Activated CD8-positive, alpha-beta memory T cell treated with anti-CD3 and anti-CD28 coated beads for 4 hours (primary cell): ENCODE data around the gene CAVIN1.
"Not testable (repeated sequence)": the region's sequence is repeated elsewhere in the genome, so short reads cannot be mapped to it uniquely, and the experiment has no call there.

Experiments
- DNase-seq, 2 donors: peaks; one replicate each; pipeline ENCODE4 v3.0.0-alpha.2; 2020; ENCODE audit warnings: low read depth in 2 of 2

CAVIN1 gene

DNA sequence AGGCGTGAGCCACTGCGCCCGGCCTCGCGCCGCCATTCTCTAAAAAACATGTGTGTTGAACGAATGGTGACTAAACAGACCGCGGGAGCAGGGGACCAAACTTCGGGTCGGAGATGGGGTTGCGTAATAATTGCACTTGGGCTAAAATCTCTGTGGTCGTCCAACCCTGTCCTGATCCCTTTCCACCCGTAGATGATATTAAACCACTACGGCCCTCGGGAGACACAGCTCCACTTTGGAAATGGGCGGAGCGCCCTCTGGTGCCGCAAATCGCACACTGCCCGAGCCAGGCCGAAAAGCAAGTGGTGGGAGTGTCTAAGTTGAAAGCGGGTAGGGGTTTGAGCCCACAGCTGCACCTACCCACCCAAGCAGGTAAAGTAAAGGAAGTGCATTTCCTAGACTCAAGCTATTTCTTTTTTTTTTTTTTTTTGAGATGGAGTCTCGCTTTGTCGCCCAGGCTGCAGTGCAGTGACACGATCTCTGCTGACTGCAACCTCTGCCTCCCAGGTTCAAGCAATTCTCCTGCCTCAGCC is 17.0 kb downstream of the CAVIN1 start:
- peak; percentile 63 to 67 for DNase-seq

DNA sequence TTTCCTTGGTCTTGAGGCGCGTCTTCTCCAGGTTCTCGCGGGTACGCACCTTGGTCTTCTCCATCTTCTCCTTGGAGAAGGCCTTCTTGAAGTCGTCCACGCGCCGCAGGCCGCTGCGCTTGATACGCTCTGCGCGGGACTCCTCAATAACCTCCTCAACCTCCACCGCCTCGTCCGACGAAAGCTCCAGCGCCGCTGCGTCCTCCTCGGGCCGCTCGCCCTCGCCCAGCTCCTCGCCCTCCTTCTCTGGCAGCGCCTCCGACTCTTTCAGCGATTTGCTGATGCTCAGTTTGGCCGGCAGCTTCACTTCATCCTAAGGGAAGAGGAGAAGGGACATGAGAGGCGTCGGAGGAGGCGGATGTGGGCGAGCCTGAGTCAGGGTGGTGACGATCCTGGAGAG is 18.0 kb downstream of the CAVIN1 start:
- no peak for DNase-seq

DNA sequence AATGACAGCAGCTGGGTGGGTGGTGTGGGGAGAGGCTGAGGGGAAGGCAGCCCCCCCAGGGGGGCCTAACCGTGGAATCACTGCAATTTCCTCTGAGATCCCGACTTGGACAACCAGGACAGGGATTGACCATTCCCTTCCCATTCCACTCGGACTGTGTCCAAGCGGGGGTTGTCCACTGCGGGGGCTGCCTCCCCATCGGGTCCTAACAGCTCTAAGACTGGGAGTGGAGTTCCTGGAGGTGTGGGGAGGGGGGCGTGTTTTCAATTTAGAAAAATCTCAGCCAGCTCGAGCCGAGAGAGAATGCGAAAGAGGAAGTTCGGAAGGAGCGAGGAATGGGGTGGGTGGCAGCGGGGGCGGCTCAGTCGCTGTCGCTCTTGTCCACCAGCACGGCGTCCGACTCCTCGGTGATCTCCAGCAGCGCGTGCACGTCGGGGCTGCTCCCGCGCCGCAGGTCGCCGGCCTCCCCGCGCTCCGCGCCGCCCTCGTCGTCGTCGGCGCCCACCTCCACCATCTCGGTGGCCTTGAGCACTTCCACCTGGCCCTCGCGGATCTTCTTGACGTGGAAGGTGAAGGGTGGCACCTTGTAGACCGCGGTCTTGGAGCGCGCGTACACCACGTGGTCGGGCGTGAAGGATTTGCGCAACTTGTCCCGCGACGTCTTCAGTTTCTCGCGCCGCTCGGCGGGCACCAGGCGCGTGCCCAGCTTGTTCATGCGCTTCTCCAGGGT is 18.6 kb downstream of the CAVIN1 start:
- DNase-seq: no peak

DNA sequence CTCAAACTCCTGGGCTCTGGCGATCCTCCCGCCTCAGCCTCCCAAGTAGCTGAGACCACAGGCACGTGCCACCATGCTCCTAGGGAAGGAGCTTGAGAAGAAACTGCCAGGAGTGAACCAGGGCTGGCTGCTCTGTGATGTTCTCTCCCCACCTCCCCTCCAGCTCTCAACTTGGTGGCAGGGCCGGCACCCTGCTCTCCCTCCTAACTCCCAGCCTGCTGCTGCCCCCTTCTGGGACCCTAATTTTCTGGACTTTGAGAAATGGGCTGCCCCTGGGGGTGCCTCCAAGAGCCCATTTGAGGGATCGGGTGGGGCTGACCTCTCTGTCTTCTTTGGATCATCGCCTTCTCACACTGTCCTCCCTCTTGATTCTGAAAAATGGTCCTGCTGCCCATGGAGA is 19.9 kb downstream of the CAVIN1 start:
- DNase-seq: peak in 1 of 2 donors; percentile 33

DNA sequence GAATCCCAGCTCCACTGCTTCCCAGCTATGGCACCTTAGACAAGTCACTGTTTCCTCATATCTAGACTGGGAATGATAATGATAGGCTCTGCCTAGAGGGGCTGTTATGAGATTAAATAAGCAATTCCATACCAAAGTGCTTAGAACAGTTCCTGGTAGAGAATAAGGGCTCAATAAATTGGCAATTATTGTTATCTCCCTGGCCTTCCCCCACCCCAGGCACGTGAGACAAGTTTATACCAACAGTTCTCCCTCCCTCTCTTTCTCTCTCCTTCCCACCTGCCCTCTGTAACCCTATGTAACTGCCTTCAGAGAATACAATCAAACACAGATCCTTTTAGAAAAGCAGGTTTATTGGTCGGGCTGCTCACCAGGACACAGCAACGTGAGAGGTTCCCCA is 20.9 kb downstream of the CAVIN1 start:
- no peak for DNase-seq

DNA sequence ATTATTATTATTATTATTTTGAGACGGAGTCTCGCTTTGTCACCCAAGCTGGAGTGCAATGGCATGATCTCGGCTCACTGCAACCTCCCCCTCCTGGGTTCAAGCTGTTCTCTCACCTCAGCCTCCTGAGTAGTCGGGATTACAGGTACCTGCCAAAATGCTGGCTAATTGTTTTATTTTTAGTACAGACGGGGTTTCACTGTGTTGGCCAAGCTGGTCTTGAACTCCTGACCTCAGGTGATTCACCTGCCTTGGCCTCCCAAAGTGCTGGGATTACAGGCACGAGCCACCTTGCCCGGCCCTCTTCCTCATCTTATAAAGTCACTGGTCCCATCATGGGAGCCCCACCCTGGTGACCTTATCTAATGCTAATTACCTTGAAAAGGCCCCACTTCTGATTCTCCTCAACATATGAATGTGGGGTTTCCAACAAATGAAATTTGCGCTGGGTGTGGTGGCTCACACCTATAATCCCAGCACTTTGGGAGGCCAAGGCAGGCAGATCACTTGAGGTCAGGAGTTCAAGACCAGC is 22.1 kb downstream of the CAVIN1 start:
- DNase-seq: not testable (repeated sequence)

DNA sequence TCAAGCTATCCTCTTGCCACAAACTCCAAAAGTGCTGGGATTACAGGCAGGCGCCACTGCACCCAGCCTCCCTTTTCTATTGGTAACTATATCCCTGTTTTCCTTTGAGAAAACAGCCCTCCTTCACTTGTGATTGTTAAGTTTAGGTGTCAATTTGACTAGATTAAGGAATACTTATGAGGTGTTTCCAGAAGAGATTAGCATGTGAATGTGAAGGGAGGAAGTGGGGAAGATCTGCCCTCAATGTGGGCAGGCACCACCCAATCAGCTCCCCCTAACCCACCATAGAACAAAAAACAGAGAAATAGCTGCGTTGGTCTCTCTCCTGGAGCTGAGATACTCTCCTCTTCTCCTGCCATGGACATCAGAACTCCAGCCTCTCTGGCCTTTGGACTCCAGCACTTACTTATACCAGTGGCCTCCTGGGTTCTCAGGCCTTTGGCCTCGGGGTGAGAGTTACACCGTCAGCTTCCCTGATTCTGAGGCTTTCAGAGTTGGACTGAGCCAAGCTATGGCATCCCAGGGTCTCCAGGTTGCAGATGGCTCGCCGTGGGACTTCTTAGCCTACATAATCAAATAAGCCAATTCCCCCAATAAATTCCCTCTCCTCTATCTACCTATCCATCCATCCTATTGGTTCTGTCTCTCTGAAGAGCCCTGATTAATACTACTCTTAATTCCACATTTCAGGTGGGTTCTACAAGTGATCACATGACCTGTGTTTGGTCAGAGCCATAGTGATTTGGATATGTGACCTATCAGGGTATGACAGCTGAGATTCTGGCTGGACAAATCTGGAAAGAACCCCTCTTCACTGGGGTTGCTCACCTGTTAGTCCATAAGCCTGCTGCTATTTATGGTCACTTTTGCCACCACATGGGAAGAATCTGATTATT is 22.9 kb downstream of the CAVIN1 start:
- DNase-seq: no peak

DNA sequence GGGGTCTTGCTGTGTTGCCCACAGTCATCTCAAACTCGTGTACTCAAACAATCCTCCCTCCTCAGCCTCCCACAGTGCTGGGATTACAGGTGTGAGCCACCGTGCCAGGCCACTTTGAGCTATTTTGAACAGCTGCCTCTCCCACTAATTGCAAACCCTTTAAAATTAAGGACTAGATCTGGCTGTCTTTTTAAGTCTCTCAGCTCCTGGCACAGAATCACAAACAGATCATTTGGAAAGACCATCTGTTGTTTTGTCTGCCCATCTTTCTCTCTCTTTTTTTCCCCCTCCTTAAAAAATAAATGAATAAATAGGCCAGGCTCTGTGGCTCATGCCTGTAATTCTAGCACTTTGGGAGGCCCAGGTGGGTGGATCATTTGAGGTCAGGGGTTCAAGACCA is 23.9 kb downstream of the CAVIN1 start:
- no peak for DNase-seq

DNA sequence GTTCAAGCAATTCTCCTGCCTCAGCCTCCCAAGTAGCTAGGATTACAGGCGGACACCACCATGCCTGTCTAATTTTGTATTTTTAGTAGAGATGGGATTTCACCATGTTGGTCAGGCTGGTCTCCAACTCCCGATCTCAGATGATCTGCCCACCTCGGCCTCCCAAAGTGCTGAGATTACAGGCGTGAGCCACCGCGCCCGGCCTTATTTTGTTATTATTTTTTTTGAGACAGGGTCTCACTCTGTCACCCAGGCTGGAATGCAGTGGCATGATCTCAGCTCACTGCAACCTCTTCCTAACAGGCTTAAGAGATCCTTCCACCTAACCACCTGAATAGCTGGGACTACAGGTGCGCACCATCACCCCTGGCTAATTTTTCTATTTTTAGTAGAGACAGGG is 27.5 kb downstream of the CAVIN1 start:
- DNase-seq: not testable (repeated sequence)

DNA sequence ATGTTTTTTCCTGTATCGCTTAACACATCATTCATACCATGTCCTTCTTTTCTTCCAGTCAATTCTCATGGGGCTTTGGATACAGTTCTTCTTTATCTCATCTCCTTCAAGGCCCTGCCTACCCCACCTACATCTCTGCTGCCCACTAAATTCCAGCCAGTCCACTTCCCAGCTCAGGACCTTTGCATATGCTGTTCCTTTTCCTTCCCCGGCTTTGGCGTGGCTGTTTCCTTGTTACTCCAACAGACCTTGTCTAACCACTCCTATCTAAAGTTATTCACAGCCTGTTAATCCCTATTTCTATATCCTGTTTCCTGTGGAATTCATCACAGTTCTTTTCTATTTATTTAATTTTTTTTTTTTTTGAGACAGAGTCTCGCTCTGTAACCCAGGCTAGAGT is 28.2 kb downstream of the CAVIN1 start:
- no peak for DNase-seq

DNA sequence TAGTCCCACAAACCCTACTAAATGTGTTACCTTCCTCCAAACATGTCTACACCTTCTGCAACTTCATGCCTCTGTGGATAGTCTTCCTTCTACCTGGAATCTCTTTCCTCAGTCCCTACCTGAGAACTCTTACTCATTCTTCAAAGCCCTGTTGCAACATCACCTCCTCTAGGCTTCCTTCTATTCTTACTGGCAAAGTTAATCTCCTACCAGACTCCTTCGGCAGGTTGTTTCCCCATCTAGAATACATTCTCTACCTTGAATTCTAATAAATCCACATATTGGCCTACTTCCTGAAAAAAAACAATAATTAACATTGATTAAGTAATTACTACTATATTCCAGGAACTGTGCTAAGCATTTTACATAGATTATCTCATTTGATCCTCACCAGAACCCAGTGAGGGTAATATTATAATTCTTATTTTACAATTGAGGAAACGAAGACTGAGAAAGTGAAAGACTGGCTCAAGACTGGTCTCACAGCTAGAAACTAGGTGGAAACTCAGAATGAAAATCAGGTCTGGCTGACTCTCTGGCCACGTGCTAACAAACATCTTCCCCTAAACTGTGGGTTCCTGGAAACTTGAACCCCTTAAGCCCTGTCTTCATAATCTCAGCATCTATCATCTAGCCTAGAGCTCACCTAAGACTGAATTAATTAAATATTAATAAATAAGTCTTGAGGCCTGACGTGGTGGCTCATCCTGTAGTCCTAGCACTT is 30.2 kb downstream of the CAVIN1 start:
- no peak for DNase-seq

DNA sequence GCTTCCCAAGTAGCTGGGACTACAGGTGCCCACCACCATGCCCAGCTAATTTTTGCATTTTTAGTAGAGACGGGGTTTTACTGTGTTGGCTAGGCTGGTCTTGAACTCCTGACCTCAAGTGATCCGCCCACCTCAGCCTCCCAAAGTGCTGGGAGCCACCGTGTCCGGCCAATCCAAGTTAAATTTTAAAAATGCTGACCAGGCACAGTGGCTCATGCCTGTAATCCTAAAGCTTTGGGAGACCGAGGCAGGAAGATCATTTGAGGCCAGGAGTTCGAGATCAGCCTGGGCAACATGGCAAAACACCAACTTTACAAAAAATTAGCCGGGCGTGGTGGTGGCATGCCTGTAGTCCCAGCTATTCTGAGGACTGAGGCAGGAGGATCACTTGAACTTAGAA is 31.6 kb downstream of the CAVIN1 start:
- not testable (repeated sequence) for DNase-seq

DNA sequence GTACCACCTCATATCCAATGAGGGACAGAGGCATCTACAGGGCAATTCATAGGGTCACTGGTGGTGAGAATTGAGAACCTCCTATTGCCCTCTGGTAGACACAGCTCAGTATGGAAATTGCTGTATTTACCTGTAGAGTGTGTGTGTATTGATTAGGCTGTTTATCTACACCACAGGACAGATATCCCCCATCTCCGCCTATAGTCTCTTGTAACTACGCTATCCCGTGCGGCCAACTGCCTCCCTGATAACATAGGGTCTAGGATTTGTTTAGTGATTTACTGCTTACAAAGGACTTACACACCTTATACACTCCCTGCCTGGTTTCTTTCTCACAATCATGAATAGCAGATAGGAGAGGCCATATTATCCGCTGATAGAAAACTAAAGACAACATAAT is 33.2 kb downstream of the CAVIN1 start:
- DNase-seq: no peak

DNA sequence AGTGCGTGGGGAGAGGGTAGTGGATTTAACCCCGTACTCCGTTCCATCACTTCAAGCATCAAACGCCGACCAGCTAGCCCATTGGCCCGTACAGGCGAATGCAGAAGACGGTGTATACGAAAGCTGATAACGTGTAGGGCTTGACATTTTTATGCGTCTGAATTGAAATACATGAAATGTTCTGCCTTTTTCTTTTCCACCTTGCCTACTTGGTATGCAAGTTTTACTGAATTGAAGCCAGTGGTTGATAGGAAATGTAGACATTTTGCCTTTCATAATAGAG is 34.0 kb downstream of the CAVIN1 start:
- no peak for DNase-seq

DNA sequence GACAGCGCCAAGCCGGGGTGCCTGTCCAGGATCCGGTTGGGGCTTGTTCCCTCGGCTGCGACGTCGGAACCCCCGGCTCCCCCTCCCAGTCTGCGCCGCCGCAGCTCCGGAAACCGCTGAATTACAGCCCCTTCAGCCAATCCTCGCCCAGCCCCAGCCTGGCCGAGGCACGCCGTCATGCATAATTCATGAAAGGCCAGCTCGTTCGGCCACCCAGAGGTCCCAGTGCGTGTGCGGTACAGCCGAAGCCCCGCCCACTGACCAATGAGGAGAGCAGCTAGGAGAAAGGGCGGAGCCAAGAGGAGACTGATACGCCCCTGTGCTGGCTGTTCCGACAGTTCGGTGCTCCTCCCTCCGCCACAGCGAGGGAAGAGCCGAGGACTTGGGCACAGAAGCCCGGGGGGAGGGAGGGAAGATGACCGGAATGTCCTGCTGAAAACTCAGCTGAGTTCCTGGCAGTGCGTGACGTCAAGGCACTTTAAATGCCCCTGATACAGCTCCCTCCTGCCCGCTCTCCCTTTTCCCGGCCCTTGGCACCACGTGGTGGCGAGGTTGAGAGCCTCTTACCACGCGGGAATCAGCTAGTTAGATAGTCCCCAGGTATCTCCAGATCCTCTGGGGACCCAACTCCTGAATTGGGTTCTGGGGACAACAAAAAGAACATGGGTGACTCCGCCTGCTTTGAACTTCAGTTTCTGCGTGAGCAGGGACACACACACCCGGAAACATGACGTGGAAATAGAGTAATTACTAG is 34.5 kb downstream of the CAVIN1 start, which contains the start of gene STAT3:
TSS of gene STAT3 (minus strand) at position 62 of the 754 bp plus-strand sequence. CDS start 39,926 bp downstream, outside the sequence.
- peak; percentile 99 to 100 for DNase-seq

DNA sequence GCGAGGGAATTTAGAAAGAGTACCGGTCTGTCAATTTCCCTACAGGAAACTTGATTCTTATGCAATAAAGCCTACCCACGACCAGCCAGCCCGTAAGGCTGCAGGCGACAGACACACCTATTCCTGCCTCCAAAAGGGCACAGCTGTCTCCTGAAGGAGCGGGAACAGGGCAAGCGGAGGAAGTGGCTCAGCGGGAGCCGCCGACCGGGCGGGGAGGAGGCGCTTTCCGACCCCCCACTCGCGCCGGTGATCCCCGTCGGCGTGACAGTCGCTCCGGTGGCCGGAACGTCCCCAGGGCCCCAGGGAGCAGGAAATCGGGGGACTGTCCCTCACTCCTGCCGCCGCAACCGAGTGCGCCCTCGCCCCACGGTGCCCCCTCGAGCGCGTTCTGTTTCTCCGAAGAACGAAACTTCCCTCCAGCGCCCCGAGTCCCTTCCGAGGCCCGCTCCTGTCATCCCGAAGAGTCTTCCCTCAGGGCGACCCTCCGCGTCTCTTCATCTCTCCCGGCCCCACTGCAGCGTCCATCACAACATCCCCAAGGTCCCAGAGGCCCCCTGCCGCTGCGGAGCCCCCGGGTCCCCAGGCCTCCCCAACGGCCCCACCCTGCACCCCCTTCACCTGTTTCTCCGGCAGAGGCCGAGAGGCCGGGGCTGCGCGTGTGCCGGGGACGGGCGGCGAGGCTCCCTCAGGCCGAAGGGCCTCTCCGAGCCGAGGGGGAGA is 35.2 kb downstream of the CAVIN1 start:
- peak; percentile 3 to 6 for DNase-seq

DNA sequence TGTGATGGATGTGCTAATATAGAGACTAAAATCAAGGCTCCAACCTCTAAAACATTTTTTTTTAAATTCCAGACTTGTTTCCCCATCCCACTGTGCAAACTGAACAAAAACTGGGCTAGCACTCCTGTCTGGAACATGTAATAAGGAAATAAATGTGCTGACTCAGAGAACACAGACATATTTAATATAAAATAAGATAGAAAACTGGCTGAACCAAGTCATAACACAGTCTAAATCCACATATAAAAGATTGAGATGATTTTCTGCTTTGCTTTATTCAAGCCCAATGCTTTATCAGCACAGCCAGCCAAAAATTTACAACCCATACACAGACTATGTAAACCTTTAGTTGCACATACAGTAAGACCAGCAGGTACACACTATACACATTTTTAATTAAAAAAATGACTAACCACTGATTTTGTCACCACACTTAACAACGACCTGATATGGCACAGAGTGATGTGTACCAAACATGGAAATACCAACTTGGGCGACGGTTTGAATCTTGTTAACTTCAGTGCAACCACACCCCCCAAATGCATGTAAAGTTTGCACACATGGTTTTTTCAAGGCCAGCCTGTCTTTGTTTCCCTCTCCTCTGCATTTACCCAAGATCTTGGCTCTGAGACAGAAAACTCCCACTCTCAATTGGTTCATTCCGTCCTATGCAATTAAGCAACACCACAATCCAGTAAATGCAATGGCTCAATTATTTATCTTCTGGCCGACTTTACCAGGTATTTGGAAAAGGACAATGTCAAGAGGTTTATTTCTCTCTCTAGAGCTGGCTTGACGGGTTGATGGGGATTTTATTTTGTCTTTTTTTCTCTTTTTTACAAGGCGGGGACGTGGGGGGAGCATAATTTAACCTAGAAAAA is 36.0 kb downstream of the CAVIN1 start:
- DNase-seq: no peak

DNA sequence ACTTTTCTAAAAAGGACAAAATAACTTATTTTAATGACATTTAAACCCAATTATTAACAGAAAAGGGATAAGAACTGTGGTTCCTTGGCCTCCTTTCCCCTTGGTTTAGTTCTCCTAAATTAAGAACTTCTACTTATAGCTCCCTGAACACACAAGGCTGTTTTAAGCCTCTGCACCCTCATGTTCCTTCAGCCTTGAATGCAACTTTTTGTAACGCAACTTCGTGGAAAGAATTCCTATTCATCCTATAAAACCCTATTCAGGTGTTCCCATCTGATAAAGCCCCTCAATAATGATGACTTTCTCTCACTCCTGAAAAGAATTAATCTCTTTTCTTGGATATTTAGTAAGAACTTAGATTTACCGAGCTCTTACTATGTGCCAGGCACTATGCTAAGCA is 41.2 kb downstream of the CAVIN1 start:
- no peak for DNase-seq

DNA sequence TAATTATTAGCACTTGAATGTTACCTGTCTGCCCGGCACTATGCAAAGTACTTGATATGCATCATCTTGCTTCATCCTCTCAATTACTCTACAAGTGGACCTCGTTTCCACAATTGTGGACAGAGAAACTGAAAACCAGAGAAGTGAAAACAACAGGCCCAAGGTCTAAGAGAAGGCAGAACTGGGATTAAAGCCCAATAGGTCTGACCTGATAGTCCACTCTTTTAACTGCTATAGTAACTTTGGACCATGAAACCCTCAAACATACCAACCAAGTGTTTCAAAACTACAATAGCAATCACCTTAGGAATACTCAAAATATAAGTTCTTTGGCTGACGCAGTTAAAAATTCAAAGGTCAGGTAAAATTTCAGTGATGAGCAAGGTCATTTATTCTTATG is 42.1 kb downstream of the CAVIN1 start:
- no peak for DNase-seq
